Heart right ventricle (tissue), 16 donors: Measurements from ENCODE around the gene UBE2J2. TPM values are rescaled to one million over a fixed set of nuclear protein-coding genes. Genes with fewer than 3 reads are reported as not detected.
A peak's percentile ranks its signal among the peaks of the same experiment; 100 is the strongest.

ENCODE experiments used
- ATAC-seq, 8 donors: fragments of 200-7000 bp; cut with Tn5 transposase; one replicate each; pipeline ENCODE4 v1.9.1; 2020; ENCODE audit warnings: mild to moderate bottlenecking in 8 of 8, moderate library complexity in 8 of 8, moderate number of reproducible peaks in 1 of 8
- DNase-seq, 2 donors: peaks; one replicate each; pipeline ENCODE4 v3.0.0-alpha.2; 2020
- H3K27ac ChIP-seq, 10 donors: fragments of 200-600 bp; sonication (generic) in 2 of 10; one replicate each; pipeline versions ENCODE4 v1.5.0 to v1.8.0; 2020 to 2022; ENCODE audit warnings: mild to moderate bottlenecking in 3 of 10
- H3K27me3 ChIP-seq, 7 donors: fragments of 200-600 bp; one replicate each; pipeline ENCODE4 v1.8.0; 2021 to 2022; ENCODE audit warnings: mild to moderate bottlenecking in 2 of 7
- H3K36me3 ChIP-seq, 9 donors: fragments of 200-600 bp; sonication (generic) in 1 of 9; one replicate each; pipeline versions ENCODE4 v1.5.0 to v1.8.0; 2020 to 2022; ENCODE audit warnings: mild to moderate bottlenecking in 2 of 9
- H3K4me1 ChIP-seq, 9 donors: fragments of 200-600 bp; sonication (generic) in 1 of 9; one replicate each; pipeline versions ENCODE4 v1.5.0 to v1.8.0; 2020 to 2022; ENCODE audit warnings: mild to moderate bottlenecking in 4 of 9
- H3K4me3 ChIP-seq, 10 donors: fragments of 200-600 bp; sonication (generic) in 2 of 10; one replicate each; pipeline versions ENCODE4 v1.5.0 to v1.8.0; 2020 to 2022; ENCODE audit warnings: mild to moderate bottlenecking in 7 of 10, moderate library complexity in 2 of 10
- H3K9me3 ChIP-seq, 11 donors: fragments of 200-600 bp in 10 of 11; sonication (generic) in 2 of 11; one replicate each; pipeline versions ENCODE4 v1.5.0 to v1.8.0; 2013 to 2022; ENCODE audit warnings: mild to moderate bottlenecking in 2 of 11, control low read depth in 1 of 11, moderate library complexity in 1 of 11
- WGBS, 2 donors: extraction: QIAGEN DNeasy Blood & Tissue Kit; methylation state at CpG; one replicate each; pipeline ENCODE4 v1.1.7; 2013; ENCODE audit warnings: inconsistent platforms in 1 of 2; 5-methylcytosine and 5-hydroxymethylcytosine counted together
- intact Hi-C, 10 donors: fragments of 100-400 bp; cut with DNase I; formaldehyde crosslinking; loops; one replicate each; pipeline versions ENCODE4 v1.11.1 to v1.14.2; 2022
- polyA plus RNA-seq, 2 donors: library from polyadenylated mRNA; stranded (reverse); fragments of 200-250 nt; gene quantifications; one replicate each; pipeline ENCODE4 v1.2.3, GENCODE V29; 2013
- total RNA-seq, 10 donors: library from RNA; stranded (reverse); fragmentation: NEBNext Ultra II Directional in 3 of 10; extraction: Animal tissue kit (Norgen Biotek cat#: 25700) in 3 of 10; gene quantifications; one replicate each; pipeline versions ENCODE4 v1.2.1 to v1.2.4, GENCODE V29; 2021 to 2023
- TF ChIP-seq, protein P1 (sequence below), 9 donors: fragments of 200-600 bp; sonication (generic) in 2 of 9; IDR thresholded peaks; one replicate each; pipeline versions ENCODE4 v1.5.0 to v1.8.0; 2021 to 2022; ENCODE audit warnings: antibody characterized with exemption in 9 of 9, mild to moderate bottlenecking in 5 of 9, moderate library complexity in 1 of 9
- donor health status: Arrhythmogenic right ventricular cardiomyopathy.
- donor health status: ischemic (EF 13 %, LVEDD 7.1; RV severe dilation, severe dysfunction).
- donor health status: healthy with polysubstance abuse.
- donor health status: DM: no; HTN: yes; CAD: no.
- donor health status: DM: no; HTN: no; CAD: no.
- donor health status: ischemic (EF 25% LVEDD 6.9; RV normal size, moderate dysfunction).
- donor health status: ischemic (EF 25% LVEDD 5.7; RV mildly dilated, moderate dysfunction).
- donor health status: healthy.
- donor health status: DM: yes; HTN: yes; CAD: no.
- donor health status: Ischemic cardiomyopathy.
- donor health status: ischemic (EF 35%, LVEDD 5.7; RV mildly dilated, moderate dysfunction).
- donor health status: nonischemic (EF 11% LVEDD 7.7; RV severe dilation, severe dysfunction).
- donor health status: DM: yes; HTN: yes; CAD: no.
- donor health status: PGD.
- donor health status: ischemic (EF 29% LVEDD 5.4; RV normal size, mild dysfunction).
- donor health status: nonischemic (EF 23%, LVEDD 6.1; RV moderate dilation, normal function).

The UBE2J2 gene
- total and polyA plus RNA-seq, 12 donors, result 23.5 to 44.1 (median 30.5) TPM

GRCh38 chr1:1225913-1226312 lies 47.7 kb downstream of the UBE2J2 start:
- Histone ChIP-seq H3K27me3 (no peaks in the 10 kb centered on the region), H3K27ac (no peak overlapping the region), H3K9me3 (no peaks in the 10 kb centered on the region), H3K4me3 (no peak overlapping the region), H3K36me3 (peaks cover 0 to 83% (median 40%) of the 10 kb centered on the region in 9 donors), H3K4me1 (peaks cover 5 to 45% (median 22%) of the 10 kb centered on the region in 9 donors)
- TF ChIP-seq, protein P1, sequence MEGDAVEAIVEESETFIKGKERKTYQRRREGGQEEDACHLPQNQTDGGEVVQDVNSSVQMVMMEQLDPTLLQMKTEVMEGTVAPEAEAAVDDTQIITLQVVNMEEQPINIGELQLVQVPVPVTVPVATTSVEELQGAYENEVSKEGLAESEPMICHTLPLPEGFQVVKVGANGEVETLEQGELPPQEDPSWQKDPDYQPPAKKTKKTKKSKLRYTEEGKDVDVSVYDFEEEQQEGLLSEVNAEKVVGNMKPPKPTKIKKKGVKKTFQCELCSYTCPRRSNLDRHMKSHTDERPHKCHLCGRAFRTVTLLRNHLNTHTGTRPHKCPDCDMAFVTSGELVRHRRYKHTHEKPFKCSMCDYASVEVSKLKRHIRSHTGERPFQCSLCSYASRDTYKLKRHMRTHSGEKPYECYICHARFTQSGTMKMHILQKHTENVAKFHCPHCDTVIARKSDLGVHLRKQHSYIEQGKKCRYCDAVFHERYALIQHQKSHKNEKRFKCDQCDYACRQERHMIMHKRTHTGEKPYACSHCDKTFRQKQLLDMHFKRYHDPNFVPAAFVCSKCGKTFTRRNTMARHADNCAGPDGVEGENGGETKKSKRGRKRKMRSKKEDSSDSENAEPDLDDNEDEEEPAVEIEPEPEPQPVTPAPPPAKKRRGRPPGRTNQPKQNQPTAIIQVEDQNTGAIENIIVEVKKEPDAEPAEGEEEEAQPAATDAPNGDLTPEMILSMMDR (IDR thresholded peaks at IDR 0.05), result no peak
- no peak for DNase-seq
- WGBS, 2 donors, result 74 to 75% methylated on average over 18 of the region's 18 CpGs
- intact Hi-C loops, result no loop called here
- ATAC-seq, result peak in 4 of 8 donors; percentile 31 to 65 (median 40)

- intact Hi-C loops, result no loop called here
- H3K4me1 ChIP-seq, result peaks cover 5 to 39% (median 16%) of the 10 kb centered on the region in 9 donors
- no peak overlapping the region for H3K4me3 ChIP-seq
- H3K27ac ChIP-seq, result no peak overlapping the region
- no peak for DNase-seq
- TF ChIP-seq, protein P1 (IDR thresholded peaks at IDR 0.05), result no peak
- H3K9me3 ChIP-seq, result no peaks in the 10 kb centered on the region
- peak in 4 of 8 donors; percentile 3 to 27 (median 12) for ATAC-seq
- no peaks in the 10 kb centered on the region for H3K27me3 ChIP-seq
- peaks cover 0 to 88% (median 46%) of the 10 kb centered on the region in 9 donors for H3K36me3 ChIP-seq
- WGBS, 2 donors, result 86 to 90% methylated on average over 34 of the region's 34 CpGs
Observed at GRCh38 chr1:1225238-1225845, 48.3 kb downstream of the UBE2J2 start.

GRCh38 chr1:1223891-1224290 lies 49.8 kb downstream of the UBE2J2 start:
- DNase-seq (no peak), ATAC-seq (no peak)
- Histone ChIP-seq H3K4me1 (peaks cover 0 to 24% (median 5%) of the 10 kb centered on the region in 9 donors), H3K9me3 (no peaks in the 10 kb centered on the region), H3K27me3 (no peaks in the 10 kb centered on the region), H3K36me3 (peaks cover 0 to 99% (median 54%) of the 10 kb centered on the region in 9 donors), H3K27ac (no peak overlapping the region), H3K4me3 (no peak overlapping the region)
- 93 to 94% methylated on average over 21 of the region's 21 CpGs for WGBS, 2 donors
- intact Hi-C loops, result no loop called here
- TF ChIP-seq, protein P1 (IDR thresholded peaks at IDR 0.05), result no peak

DNA sequence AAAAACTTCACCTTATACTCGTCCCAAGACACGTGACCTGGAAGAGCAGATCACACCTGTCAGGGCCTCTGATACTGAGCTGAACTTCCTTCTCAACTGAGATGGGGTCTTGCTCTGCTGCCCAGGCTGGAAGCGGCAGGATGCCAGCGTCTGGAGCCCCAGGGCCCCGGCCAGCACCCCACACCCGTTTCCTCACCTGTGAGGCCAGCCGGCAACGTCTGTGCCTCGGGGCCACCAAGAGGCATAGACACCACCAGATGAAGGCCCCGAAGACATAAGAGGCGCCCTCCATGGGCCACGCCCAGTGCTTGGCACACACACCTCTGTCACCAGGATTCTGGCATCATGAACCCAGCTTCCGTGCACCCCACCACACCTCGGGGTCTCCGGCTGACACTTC lies 50.3 kb downstream of the UBE2J2 start:
- ATAC-seq, result no peak
- H3K27ac ChIP-seq, result no peak overlapping the region
- TF ChIP-seq, protein P1 (IDR thresholded peaks at IDR 0.05), result no peak

More for the DNA sequence above, 50.3 kb downstream of the UBE2J2 start:
- DNase-seq, result no peak
- intact Hi-C loops, result no loop called here
- H3K4me1 ChIP-seq, result peaks cover 0 to 20% (median 5%) of the 10 kb centered on the region in 9 donors
- H3K9me3 ChIP-seq, result no peaks in the 10 kb centered on the region
- H3K27me3 ChIP-seq, result no peaks in the 10 kb centered on the region
- no peak overlapping the region for H3K4me3 ChIP-seq
- peaks cover 0 to 99% (median 56%) of the 10 kb centered on the region in 9 donors for H3K36me3 ChIP-seq
- 96 to 97% methylated on average over 15 of the region's 15 CpGs for WGBS, 2 donors
